CD4-positive, alpha-beta T cell treated with Interleukin-4 for 1 hour (primary cell): Measurements from ENCODE around the gene RAI14.
"Not testable (repeated sequence)": the region's sequence is repeated elsewhere in the genome, so short reads cannot be mapped to it uniquely, and the experiment has no call there.

Experiments
- DNase-seq, 2 donors: peaks; one replicate each; pipeline ENCODE4 v3.0.0-alpha.2; 2020 to 2022

Gene RAI14

GRCh38 chr5:34701442-34701841, 45.3 kb downstream of the RAI14 start:
- not testable (repeated sequence) for DNase-seq

- no peak for DNase-seq
Measured at GRCh38 chr5:34703767-34704713, 47.9 kb downstream of the RAI14 start.

GRCh38 chr5:34706084-34706483, 50.0 kb downstream of the RAI14 start:
- no peak for DNase-seq

- no peak for DNase-seq
Measured at GRCh38 chr5:34707451-34708107, 51.5 kb downstream of the RAI14 start.

GRCh38 chr5:34708777-34709176, 52.6 kb downstream of the RAI14 start:
- no peak for DNase-seq

GRCh38 chr5:34709861-34710673, 53.9 kb downstream of the RAI14 start:
- DNase-seq, result no peak

GRCh38 chr5:34712565-34712964, 56.4 kb downstream of the RAI14 start:
- DNase-seq, result no peak

- DNase-seq, result no peak
Measured at GRCh38 chr5:34715711-34716110, 59.6 kb downstream of the RAI14 start.

- no peak for DNase-seq
Measured at GRCh38 chr5:34716986-34717385, 60.9 kb downstream of the RAI14 start.

- no peak for DNase-seq
Measured at GRCh38 chr5:34717426-34718327, 61.5 kb downstream of the RAI14 start.

GRCh38 chr5:34718516-34718915, 62.4 kb downstream of the RAI14 start:
- no peak for DNase-seq

- no peak for DNase-seq
Measured at GRCh38 chr5:34719029-34719428, 62.9 kb downstream of the RAI14 start.

GRCh38 chr5:34721327-34721726, 65.2 kb downstream of the RAI14 start:
- DNase-seq, result no peak

GRCh38 chr5:34722183-34722582, 66.1 kb downstream of the RAI14 start:
- no peak for DNase-seq

GRCh38 chr5:34724741-34725140, 68.6 kb downstream of the RAI14 start:
- no peak for DNase-seq

GRCh38 chr5:34727166-34727749, 71.1 kb downstream of the RAI14 start:
- not testable (repeated sequence) for DNase-seq

- no peak for DNase-seq
Measured at GRCh38 chr5:34728236-34728635, 72.1 kb downstream of the RAI14 start.

GRCh38 chr5:34731435-34732232, 75.5 kb downstream of the RAI14 start:
- DNase-seq, result no peak

GRCh38 chr5:34734326-34734725, 78.2 kb downstream of the RAI14 start:
- no peak for DNase-seq

GRCh38 chr5:34735491-34736426, 79.6 kb downstream of the RAI14 start:
- no peak for DNase-seq
